Breast epithelium (tissue), 4 donors: ENCODE results near the gene GSK3A. TPM values are rescaled to one million over a fixed set of nuclear protein-coding genes. Genes with fewer than 3 reads are reported as not detected.

Experiments used
- DNase-seq, 2 donors: peaks; one replicate each; pipeline ENCODE4 v3.0.0-alpha.2; 2019; ENCODE audit warnings: low spot score in 2 of 2
- H3K27ac ChIP-seq, 2 donors: fragments of 200-600 bp; sonication (generic) in 1 of 2; one replicate each; pipeline ENCODE4 v1.5.1; 2016 to 2019; ENCODE audit warnings: mild to moderate bottlenecking in 1 of 2
- H3K27me3 ChIP-seq, 2 donors: fragments of 200-600 bp; sonication (generic) in 1 of 2; one replicate each; pipeline versions ENCODE4 v1.5.1 to v1.6.0; 2017 to 2019; ENCODE audit warnings: control low read depth in 1 of 2, mild to moderate bottlenecking in 1 of 2
- H3K36me3 ChIP-seq: fragments of 200-600 bp; one replicate; pipeline ENCODE4 v1.5.1; 2019
- H3K4me1 ChIP-seq, 2 donors: fragments of 200-600 bp; sonication (generic); one replicate each; pipeline ENCODE4 v1.5.1; 2016 to 2019; ENCODE audit warnings: control low read depth in 1 of 2
- H3K4me3 ChIP-seq, 3 donors: fragments of 200-600 bp; sonication (generic); 1 replicate in 2 of 3; 2 replicates in 1 of 3; pipeline ENCODE4 v1.5.1; 2016 to 2019; ENCODE audit warnings: mild to moderate bottlenecking in 3 of 3, moderate library complexity in 2 of 3
- H3K9me3 ChIP-seq, 2 donors: fragments of 200-600 bp; sonication (generic) in 1 of 2; one replicate each; pipeline ENCODE4 v1.5.1; 2016 to 2019; ENCODE audit warnings: control low read depth in 1 of 2
- CTCF ChIP-seq, 3 donors: fragments of 450-650 bp; IDR thresholded peaks; one replicate each; pipeline ENCODE4 v1.5.1; 2016 to 2017; ENCODE audit warnings: antibody characterized with exemption in 3 of 3, mild to moderate bottlenecking in 3 of 3, moderate library complexity in 3 of 3
- POLR2A ChIP-seq: fragments of 450-650 bp; IDR thresholded peaks from one replicate; pipeline ENCODE4 v1.6.1; 2016; ENCODE audit warnings: antibody characterized with exemption, mild to moderate bottlenecking, moderate library complexity
- POLR2AphosphoS5 ChIP-seq, 3 donors: sonication (generic); formaldehyde crosslinking; IDR thresholded peaks; one replicate each; pipeline ENCODE4 v1.6.1; 2017; ENCODE audit warnings: antibody characterized with exemption in 3 of 3
- intact Hi-C: fragments of 100-400 bp; cut with DNase I; formaldehyde crosslinking; loops from one replicate; pipeline ENCODE4 v1.15.1; 2023; ENCODE audit warnings: low total_unique reads
- total RNA-seq, 3 donors: library from RNA; depleted of rRNA; stranded (reverse); fragments of >200 nt; gene quantifications; one replicate each; pipeline ENCODE4 v1.1.0, GENCODE V29; 2016

Gene GSK3A
- total RNA-seq, 3 donors from 2014 or later = 18.7 to 22.1 (median 19.8) TPM

- Histone ChIP-seq H3K4me1 (peaks cover 13 to 27% of the 10 kb centered on the region in 2 donors), H3K9me3 (no peaks in the 10 kb centered on the region), H3K27me3 (no peaks in the 10 kb centered on the region), H3K36me3 (no peaks in the 10 kb centered on the region), H3K4me3 (no peak overlapping the region), H3K27ac (peak overlapping the region; percentile 98 to 100)
- TF ChIP-seq POLR2A (no peak), CTCF (IDR thresholded peaks at IDR 0.05) (no peak), POLR2AphosphoS5 (IDR thresholded peaks at IDR 0.05) (no peak)
- intact Hi-C loops = no loop called here
- no peak for DNase-seq
These were observed 30.6 kb upstream of the GSK3A start for GRCh38 chr19:42272989-42273406.

DNA sequence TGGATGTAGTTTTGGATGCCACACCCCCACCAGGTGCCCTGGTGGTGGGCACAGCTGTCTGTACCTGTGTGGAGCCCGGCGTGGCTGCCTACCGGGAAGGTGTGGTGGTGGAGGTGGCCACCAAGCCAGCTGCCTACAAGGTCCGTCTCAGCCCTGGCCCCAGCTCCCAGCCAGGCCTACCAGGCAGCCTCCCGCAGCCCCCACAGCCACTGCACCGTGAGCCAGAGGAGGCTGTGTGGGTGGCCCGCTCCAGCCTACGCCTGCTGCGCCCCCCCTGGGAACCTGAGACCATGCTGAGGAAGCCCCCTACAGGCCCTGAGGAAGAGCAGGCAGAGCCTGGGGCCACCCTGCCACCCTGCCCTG, 30.1 kb upstream of the GSK3A start:
- no peak for TF ChIP-seq POLR2A

DNA sequence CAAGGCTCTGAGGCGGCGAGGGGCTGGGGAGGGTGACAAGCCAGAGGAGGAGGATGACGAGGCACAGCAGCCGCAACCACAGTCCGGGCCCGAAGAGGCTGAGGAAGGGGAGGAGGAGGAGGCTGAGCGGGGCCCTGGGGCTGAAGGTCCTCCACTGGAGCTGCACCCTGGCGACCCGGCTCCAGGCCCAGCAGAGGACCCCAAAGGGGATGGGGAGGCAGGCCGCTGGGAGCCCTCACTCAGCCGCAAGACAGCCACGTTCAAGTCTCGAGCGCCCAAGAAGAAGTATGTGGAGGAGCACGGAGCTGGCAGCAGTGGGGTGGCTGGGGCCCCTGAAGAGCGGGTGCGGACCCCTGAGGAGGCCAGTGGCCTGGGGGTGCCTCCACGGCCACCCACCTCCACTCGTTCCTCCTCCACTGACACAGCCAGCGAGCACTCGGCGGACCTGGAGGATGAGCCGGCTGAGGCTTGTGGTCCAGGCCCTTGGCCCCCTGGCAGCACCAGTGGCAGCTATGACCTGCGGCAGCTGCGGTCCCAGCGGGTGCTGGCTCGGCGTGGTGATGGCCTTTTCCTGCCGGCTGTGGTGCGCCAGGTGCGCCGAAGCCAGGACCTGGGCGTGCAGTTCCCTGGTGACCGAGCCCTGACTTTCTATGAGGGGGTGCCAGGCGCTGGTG, 29.6 kb upstream of the GSK3A start:
- Histone ChIP-seq H3K36me3 (no peaks in the 10 kb centered on the region), H3K4me3 (no peak overlapping the region), H3K4me1 (peaks cover 13 to 23% of the 10 kb centered on the region in 2 donors), H3K27me3 (no peaks in the 10 kb centered on the region), H3K27ac (peak overlapping the region; percentile 98 to 100), H3K9me3 (no peaks in the 10 kb centered on the region)
- intact Hi-C loops = no loop called here
- TF ChIP-seq POLR2AphosphoS5 (IDR thresholded peaks at IDR 0.05) (no peak), CTCF (IDR thresholded peaks at IDR 0.05) (no peak), POLR2A (no peak)
- no peak for DNase-seq

More for the DNA sequence above, 30.1 kb upstream of the GSK3A start:
- intact Hi-C loops = no loop called here
- Histone ChIP-seq H3K36me3 (no peaks in the 10 kb centered on the region), H3K27me3 (no peaks in the 10 kb centered on the region), H3K4me3 (no peak overlapping the region), H3K9me3 (no peaks in the 10 kb centered on the region), H3K27ac (peak overlapping the region; percentile 98 to 100), H3K4me1 (peaks cover 13 to 27% of the 10 kb centered on the region in 2 donors)
- DNase-seq = peak in 1 of 2 donors; percentile 19

GRCh38 chr19:42271045-42271419, 28.6 kb upstream of the GSK3A start:
- H3K4me1 ChIP-seq = peaks cover 13 to 21% of the 10 kb centered on the region in 2 donors
- peak overlapping the region; percentile 51 to 76 (median 68) for H3K4me3 ChIP-seq
- intact Hi-C loops = no loop called here
- no peaks in the 10 kb centered on the region for H3K36me3 ChIP-seq
- DNase-seq = no peak
- H3K27me3 ChIP-seq = no peaks in the 10 kb centered on the region
- peak overlapping the region; percentile 98 to 100 for H3K27ac ChIP-seq
- H3K9me3 ChIP-seq = no peaks in the 10 kb centered on the region
- TF ChIP-seq POLR2A (no peak), CTCF (IDR thresholded peaks at IDR 0.05) (no peak), POLR2AphosphoS5 (IDR thresholded peaks at IDR 0.05) (no peak)

DNA sequence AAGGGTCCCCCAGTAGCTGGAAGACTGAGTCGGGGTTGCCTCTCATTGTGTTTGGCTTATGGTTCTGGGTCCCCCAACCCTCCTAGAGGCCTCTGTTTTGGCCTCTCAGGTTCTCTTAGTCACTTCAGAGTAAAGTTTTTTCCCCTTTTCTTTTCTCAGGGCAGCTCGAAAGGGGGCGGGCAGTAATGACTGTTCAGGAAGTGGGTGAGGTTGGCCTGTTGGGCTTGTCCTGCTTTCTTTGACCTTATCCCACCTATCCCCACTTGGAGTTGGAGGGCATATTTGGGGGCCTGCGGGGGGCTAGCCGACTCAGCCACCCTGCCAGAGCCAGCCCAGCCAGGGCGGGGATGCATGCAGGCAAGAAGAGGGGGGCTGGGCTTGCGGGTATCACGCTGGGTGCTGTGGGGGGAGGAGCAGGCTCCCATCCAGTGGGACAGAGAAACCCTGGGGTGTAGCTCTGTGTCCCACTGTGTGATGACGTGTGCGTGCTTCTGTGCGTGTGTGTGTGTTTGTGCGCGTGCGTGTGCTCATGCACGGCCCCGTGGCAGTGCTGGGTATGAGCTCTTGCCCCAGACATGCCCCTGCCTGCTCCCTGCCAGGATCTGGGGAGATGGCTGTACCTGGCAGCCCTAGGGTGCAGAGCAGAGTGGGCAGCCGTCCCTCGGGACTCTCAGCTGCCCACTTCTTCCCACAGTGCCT, 28.1 kb upstream of the GSK3A start:
- Histone ChIP-seq H3K36me3 (no peaks in the 10 kb centered on the region), H3K9me3 (no peaks in the 10 kb centered on the region), H3K27me3 (no peaks in the 10 kb centered on the region), H3K27ac (peak overlapping the region; percentile 98 to 100), H3K4me3 (peak overlapping the region; percentile 51 to 76 (median 68)), H3K4me1 (peaks cover 13 to 21% of the 10 kb centered on the region in 2 donors)
- intact Hi-C loops = no loop called here
- DNase-seq = peak in 1 of 2 donors; percentile 88
- TF ChIP-seq POLR2A (no peak), CTCF (IDR thresholded peaks at IDR 0.05) (no peak), POLR2AphosphoS5 (IDR thresholded peaks at IDR 0.05) (no peak)
